OCI-LY1 (cell line): ENCODE results near the gene STON2.
"Not testable (repeated sequence)": the region's sequence is repeated elsewhere in the genome, so short reads cannot be mapped to it uniquely, and the experiment has no call there.

ENCODE experiments used
- H2AFZ ChIP-seq: fragments of 200-600 bp; sonication (generic), shearing (Covaris generic); 2 replicates; pipeline ENCODE4 v1.6.0; 2014; ENCODE audit warnings: antibody characterized with exemption, mild to moderate bottlenecking, low read length
- H3F3A ChIP-seq: fragments of 200-600 bp; sonication (generic), shearing (Covaris generic); 2 replicates; pipeline ENCODE4 v1.6.0; 2014; ENCODE audit warnings: mild to moderate bottlenecking, antibody characterized with exemption, low read length, moderate library complexity; ENCODE audit not compliant: insufficient read depth
- H3K27ac ChIP-seq: fragments of 200-600 bp; sonication (generic); 2 replicates; pipeline ENCODE4 v1.5.1; 2014; ENCODE audit warnings: low read length, mixed run types, mild to moderate bottlenecking, low read depth; ENCODE audit not compliant: poor library complexity, severe bottlenecking
- H3K27me3 ChIP-seq: fragments of 200-600 bp; sonication (generic); 2 replicates; pipeline ENCODE4 v1.6.0; 2014; ENCODE audit warnings: antibody characterized with exemption, mild to moderate bottlenecking, low read length, moderate library complexity; ENCODE audit not compliant: insufficient read depth
- H3K36me3 ChIP-seq: fragments of 200-600 bp; sonication (generic); 2 replicates; pipeline ENCODE4 v1.6.1; 2014; ENCODE audit warnings: mild to moderate bottlenecking, antibody characterized with exemption, low read length, moderate library complexity, mixed read lengths; ENCODE audit not compliant: insufficient read depth
- H3K4me1 ChIP-seq: fragments of 200-600 bp; sonication (generic); 2 replicates; pipeline ENCODE4 v1.5.1; 2014; ENCODE audit warnings: mild to moderate bottlenecking, low read length, moderate library complexity; ENCODE audit not compliant: insufficient read depth, severe bottlenecking
- H3K4me2 ChIP-seq: fragments of 200-600 bp; sonication (generic), shearing (Covaris generic); 2 replicates; pipeline ENCODE4 v1.6.1; 2014; ENCODE audit warnings: low read length
- H3K4me3 ChIP-seq: fragments of 200-600 bp; sonication (generic); 2 replicates; pipeline ENCODE4 v1.5.1; 2014; ENCODE audit warnings: low read length, low read depth, mild to moderate bottlenecking, mixed read lengths; ENCODE audit not compliant: poor library complexity, severe bottlenecking
- H3K79me2 ChIP-seq: fragments of 200-600 bp; shearing (Covaris generic); 2 replicates; pipeline ENCODE4 v1.6.1; 2016; ENCODE audit warnings: mixed run types, low read length, mixed read lengths; ENCODE audit not compliant: insufficient read depth
- H3K9ac ChIP-seq: fragments of 200-600 bp; sonication (generic), shearing (Covaris generic); 2 replicates; pipeline ENCODE4 v1.6.1; 2014; ENCODE audit warnings: mild to moderate bottlenecking, low read length, mixed read lengths
- H3K9me2 ChIP-seq: fragments of 200-600 bp; sonication (generic), shearing (Covaris generic); 2 replicates; pipeline ENCODE4 v1.6.1; 2014; ENCODE audit warnings: low read depth, mild to moderate bottlenecking, low read length, mixed read lengths
- H3K9me3 ChIP-seq: fragments of 200-600 bp; shearing (Covaris generic); 2 replicates; pipeline ENCODE4 v1.6.1; 2014; ENCODE audit warnings: low read length, mixed read lengths
- H4K20me1 ChIP-seq: fragments of 200-600 bp; sonication (generic), shearing (Covaris generic); 2 replicates; pipeline ENCODE4 v1.6.0; 2016; ENCODE audit warnings: mild to moderate bottlenecking, low read length; ENCODE audit not compliant: insufficient read depth
- EZH2 ChIP-seq: fragments of 200-600 bp; sonication (generic), shearing (Covaris generic); IDR thresholded peaks from 2 replicates; pipeline ENCODE4 v1.8.0; 2017; ENCODE audit warnings: borderline replicate concordance, mixed run types, mild to moderate bottlenecking, antibody characterized with exemption, low read length, moderate library complexity, mixed read lengths
- TF ChIP-seq, protein P1 (sequence below): fragments of 200-600 bp; sonication (generic), shearing (Covaris generic); IDR thresholded peaks from 2 replicates; pipeline ENCODE4 v1.5.1; 2017; ENCODE audit warnings: mild to moderate bottlenecking, antibody characterized with exemption, low read length, moderate library complexity, mixed read lengths

Gene STON2

DNA sequence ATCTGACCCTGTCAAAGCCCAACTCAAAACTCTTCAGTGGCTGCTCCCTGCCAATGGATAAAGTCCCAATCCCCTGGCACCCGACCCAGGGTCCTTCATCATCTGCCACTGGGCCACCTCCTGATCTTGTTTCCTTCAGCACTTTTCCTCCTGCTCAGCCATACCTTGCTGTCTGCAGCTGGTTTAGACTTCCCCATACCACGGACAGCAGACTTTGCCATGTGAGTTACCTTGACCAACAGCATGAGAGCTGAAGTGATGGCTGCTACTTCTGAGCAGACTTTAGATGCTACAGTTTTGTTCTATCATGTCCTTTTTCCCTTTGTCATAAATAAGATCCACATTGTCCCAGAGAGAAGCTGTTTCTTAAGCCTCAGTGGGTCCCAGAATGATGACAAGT, 33.3 kb upstream of the STON2 start:
- Histone ChIP-seq H3K9ac (no peak overlapping the region), H3K79me2 (no peaks in the 10 kb centered on the region)

DNA sequence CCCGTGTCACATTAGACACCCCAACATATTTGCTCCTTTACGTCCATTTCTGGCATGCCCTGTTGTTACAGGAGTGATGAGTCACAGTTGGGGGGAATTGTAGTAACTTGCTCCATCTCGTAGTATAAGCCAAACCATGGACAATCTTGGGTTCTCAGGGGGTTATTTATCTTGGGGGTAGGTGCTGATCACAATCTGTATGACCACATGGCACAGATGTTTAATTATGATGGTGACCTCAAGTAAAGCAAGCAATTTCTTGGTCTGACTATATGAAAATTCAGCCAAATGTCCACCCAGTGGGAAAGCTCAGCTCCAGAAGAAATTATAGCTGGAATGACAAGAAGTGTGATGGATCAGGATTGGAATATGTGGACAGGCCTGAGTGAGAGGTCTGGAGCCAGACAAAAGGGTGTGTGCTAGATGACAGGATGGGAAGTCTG, 32.1 kb upstream of the STON2 start:
- no peaks in the 10 kb centered on the region for H3F3A ChIP-seq
- 0 out of 2 replicates have a peak, but pooled peaks cover 4% of the 10 kb centered on the region for H3K27me3 ChIP-seq
- no peak overlapping the region for H3K27ac ChIP-seq
- no peak overlapping the region for H3K4me3 ChIP-seq
- TF ChIP-seq, protein P1, sequence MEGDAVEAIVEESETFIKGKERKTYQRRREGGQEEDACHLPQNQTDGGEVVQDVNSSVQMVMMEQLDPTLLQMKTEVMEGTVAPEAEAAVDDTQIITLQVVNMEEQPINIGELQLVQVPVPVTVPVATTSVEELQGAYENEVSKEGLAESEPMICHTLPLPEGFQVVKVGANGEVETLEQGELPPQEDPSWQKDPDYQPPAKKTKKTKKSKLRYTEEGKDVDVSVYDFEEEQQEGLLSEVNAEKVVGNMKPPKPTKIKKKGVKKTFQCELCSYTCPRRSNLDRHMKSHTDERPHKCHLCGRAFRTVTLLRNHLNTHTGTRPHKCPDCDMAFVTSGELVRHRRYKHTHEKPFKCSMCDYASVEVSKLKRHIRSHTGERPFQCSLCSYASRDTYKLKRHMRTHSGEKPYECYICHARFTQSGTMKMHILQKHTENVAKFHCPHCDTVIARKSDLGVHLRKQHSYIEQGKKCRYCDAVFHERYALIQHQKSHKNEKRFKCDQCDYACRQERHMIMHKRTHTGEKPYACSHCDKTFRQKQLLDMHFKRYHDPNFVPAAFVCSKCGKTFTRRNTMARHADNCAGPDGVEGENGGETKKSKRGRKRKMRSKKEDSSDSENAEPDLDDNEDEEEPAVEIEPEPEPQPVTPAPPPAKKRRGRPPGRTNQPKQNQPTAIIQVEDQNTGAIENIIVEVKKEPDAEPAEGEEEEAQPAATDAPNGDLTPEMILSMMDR, result no peak
- no peak for TF ChIP-seq EZH2
- no peak overlapping the region for H2AFZ ChIP-seq
- H3K4me1 ChIP-seq, result no peaks in the 10 kb centered on the region
- no peaks in the 10 kb centered on the region for H3K36me3 ChIP-seq
- H3K9me2 ChIP-seq, result no peaks in the 10 kb centered on the region
- no peak overlapping the region for H3K4me2 ChIP-seq
- no peaks in the 10 kb centered on the region for H4K20me1 ChIP-seq
- no peak overlapping the region for H3K9ac ChIP-seq
- H3K9me3 ChIP-seq, result no peaks in the 10 kb centered on the region
- H3K79me2 ChIP-seq, result no peaks in the 10 kb centered on the region

More for the DNA sequence above, 33.3 kb upstream of the STON2 start:
- H3K27ac ChIP-seq, result no peak overlapping the region
- no peaks in the 10 kb centered on the region for H3K4me1 ChIP-seq
- no peaks in the 10 kb centered on the region for H3K36me3 ChIP-seq
- H3K9me3 ChIP-seq, result no peaks in the 10 kb centered on the region
- H3K9me2 ChIP-seq, result no peaks in the 10 kb centered on the region
- no peak for TF ChIP-seq EZH2
- TF ChIP-seq, protein P1, result no peak
- 0 out of 2 replicates have a peak, but pooled peaks cover 4% of the 10 kb centered on the region for H3K27me3 ChIP-seq
- no peaks in the 10 kb centered on the region for H3F3A ChIP-seq
- H2AFZ ChIP-seq, result no peak overlapping the region
- H3K4me2 ChIP-seq, result no peak overlapping the region
- H3K4me3 ChIP-seq, result no peak overlapping the region
- no peaks in the 10 kb centered on the region for H4K20me1 ChIP-seq

DNA sequence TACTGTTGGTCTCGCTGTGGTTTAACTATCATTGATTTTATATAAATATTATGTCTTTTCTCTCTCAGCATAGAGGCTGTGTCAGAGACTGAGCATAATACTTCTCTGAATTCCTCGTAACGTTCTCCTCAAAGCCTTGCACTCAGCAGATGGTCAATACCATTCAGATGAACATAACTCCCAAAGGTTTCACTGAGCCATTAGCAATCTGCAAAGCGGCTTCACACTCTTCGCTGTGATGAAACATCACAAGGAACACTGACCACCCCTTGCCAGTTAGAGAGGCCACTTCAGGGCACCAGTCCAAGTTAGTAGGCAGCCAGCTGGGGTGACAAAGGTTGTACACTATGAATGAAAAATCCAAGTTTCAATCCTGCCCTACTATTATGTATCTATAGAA, 30.1 kb upstream of the STON2 start:
- Histone ChIP-seq H3K9ac (no peak overlapping the region), H3K27ac (no peak overlapping the region), H3K4me2 (no peak overlapping the region), H2AFZ (no peak overlapping the region), H4K20me1 (no peaks in the 10 kb centered on the region), H3K79me2 (no peaks in the 10 kb centered on the region), H3K9me2 (no peaks in the 10 kb centered on the region), H3F3A (no peaks in the 10 kb centered on the region), H3K36me3 (no peaks in the 10 kb centered on the region), H3K4me3 (no peak overlapping the region), H3K9me3 (no peaks in the 10 kb centered on the region), H3K27me3 (no peaks in the 10 kb centered on the region), H3K4me1 (no peaks in the 10 kb centered on the region)
- no peak for TF ChIP-seq EZH2
- TF ChIP-seq, protein P1, result no peak

DNA sequence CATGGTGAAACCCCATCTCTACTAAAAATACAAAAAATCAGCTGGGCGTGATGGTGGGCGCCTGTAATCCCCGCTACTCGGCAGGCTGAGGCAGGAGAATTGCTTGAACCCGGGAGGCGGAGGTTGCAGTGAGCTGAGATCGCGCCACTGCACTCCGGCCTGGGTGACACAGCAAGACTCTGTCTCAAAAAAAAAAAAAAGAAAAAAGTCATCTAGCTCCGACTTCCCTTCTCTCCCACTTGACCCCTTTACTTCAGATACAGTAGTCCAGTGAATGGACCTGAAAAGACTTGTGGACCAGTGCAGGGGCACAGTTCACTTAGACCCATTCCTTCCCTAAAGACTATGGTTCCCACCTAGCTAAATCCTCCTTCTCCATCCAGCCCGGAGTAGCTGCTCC, 29.6 kb upstream of the STON2 start:
- not testable (repeated sequence) for H3K9me3 ChIP-seq, H3K4me3 ChIP-seq, H3K27ac ChIP-seq, H3K4me2 ChIP-seq, H3F3A ChIP-seq, H3K9me2 ChIP-seq, H2AFZ ChIP-seq, H3K9ac ChIP-seq, H3K4me1 ChIP-seq, H3K79me2 ChIP-seq, H4K20me1 ChIP-seq, H3K36me3 ChIP-seq, H3K27me3 ChIP-seq
